Measurements from ENCODE around the gene ZMIZ1. TPM values are rescaled to one million over a fixed set of nuclear protein-coding genes. Genes with fewer than 3 reads are reported as not detected.
"Not testable (repeated sequence)": the region's sequence is repeated elsewhere in the genome, so short reads cannot be mapped to it uniquely, and the experiment has no call there.

ZMIZ1 gene
- total RNA-seq, 1 donor from 2014 or later: 46.2 TPM

DNA sequence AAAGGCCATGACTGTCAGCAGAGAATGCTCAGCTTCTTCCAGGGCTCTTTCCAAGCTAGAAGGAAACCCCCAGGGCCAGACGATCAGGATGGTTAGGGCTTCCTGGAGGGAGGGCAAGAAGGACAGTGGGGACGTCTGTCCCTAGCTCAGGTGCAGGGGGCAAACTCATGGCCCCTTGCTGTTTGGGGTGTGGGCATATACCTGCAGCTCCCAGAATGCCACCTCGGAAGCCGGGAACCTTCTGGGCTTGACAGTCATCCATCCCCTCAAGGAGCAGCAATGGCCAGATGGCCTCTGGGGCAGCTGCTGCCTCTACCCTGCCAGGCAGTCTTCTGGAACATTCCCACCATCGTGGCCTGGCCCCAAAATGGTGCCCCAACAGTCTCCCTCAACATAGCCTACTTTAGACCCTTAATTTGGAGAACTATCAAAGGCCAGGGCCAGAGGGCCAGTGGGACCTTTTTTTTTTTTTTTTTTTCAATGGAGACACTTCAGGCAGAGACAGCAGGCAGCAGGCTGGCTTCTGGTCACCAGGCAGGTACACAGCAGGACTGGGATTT is 40.2 kb upstream of the ZMIZ1 start:
- Mint-ChIP-seq H3K36me3 (ENCODE audit: low read depth) (no peaks in the 10 kb centered on the region), H3K27me3 (ENCODE audit: low read depth) (peaks cover 8% of the 10 kb centered on the region), H3K4me1 (ENCODE audit: low read depth) (no peaks in the 10 kb centered on the region), H3K27ac (ENCODE audit: unreplicated experiment) (no peak overlapping the region), H3K4me3 (ENCODE audit: unreplicated experiment) (no peak overlapping the region), H3K9me3 (ENCODE audit: low read depth) (no peaks in the 10 kb centered on the region)
- TF ChIP-seq, protein P1, sequence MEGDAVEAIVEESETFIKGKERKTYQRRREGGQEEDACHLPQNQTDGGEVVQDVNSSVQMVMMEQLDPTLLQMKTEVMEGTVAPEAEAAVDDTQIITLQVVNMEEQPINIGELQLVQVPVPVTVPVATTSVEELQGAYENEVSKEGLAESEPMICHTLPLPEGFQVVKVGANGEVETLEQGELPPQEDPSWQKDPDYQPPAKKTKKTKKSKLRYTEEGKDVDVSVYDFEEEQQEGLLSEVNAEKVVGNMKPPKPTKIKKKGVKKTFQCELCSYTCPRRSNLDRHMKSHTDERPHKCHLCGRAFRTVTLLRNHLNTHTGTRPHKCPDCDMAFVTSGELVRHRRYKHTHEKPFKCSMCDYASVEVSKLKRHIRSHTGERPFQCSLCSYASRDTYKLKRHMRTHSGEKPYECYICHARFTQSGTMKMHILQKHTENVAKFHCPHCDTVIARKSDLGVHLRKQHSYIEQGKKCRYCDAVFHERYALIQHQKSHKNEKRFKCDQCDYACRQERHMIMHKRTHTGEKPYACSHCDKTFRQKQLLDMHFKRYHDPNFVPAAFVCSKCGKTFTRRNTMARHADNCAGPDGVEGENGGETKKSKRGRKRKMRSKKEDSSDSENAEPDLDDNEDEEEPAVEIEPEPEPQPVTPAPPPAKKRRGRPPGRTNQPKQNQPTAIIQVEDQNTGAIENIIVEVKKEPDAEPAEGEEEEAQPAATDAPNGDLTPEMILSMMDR (IDR thresholded peaks at IDR 0.05): no peak
- peak; percentile 79 for DNase-seq (ENCODE audit: low spot score)

DNA sequence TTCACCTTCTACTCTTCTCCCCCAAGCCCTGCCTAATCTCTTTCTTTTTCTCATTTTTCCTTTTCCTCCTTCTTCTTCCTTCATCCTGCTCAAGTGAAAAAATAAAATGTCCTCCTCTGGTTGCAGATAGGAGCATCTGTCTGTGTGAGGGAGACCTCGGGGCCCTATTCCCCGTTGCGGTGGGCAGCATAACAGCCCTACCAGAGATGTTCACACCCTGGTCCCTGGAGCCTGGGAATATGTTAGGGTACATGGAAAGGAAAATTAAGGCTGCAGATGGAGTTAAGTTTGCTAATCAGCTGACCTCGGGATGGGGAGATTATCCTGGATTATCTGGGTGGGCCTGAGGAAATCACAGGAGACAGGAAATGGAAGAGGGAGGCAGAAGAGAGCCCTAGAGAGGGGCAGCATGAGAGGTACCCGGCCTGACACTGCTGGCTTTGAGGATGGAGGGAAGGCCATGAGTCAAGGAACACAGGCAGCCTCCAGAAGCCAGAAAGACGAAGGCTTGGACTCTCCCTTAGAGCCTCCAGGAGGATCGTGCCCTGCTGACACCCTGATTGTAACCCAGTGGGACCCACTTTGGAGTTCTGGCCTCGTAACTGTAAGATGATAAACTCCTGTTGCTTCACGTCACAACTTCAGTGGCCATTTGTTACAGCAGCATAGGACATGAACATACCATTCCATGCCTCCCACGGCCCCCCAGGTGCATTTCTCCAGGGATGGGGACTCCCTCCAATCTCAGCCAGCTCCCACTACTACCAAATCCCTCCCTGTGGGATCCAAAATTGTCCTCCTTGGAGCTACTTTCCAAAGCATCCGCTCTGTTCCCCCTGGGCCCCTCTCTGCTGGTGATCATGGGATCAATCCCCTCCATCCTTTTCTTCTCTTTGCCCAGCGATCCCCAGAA is 39.0 kb upstream of the ZMIZ1 start:
- Mint-ChIP-seq H3K27ac (ENCODE audit: unreplicated experiment) (no peak overlapping the region), H3K9me3 (ENCODE audit: low read depth) (no peaks in the 10 kb centered on the region), H3K4me1 (ENCODE audit: low read depth) (no peaks in the 10 kb centered on the region), H3K27me3 (ENCODE audit: low read depth) (peaks cover 15% of the 10 kb centered on the region), H3K36me3 (ENCODE audit: low read depth) (peaks cover 3% of the 10 kb centered on the region), H3K4me3 (ENCODE audit: unreplicated experiment) (no peak overlapping the region)
- TF ChIP-seq, protein P1 (IDR thresholded peaks at IDR 0.05): no peak
- peak; percentile 35 for DNase-seq (ENCODE audit: low spot score)

DNA sequence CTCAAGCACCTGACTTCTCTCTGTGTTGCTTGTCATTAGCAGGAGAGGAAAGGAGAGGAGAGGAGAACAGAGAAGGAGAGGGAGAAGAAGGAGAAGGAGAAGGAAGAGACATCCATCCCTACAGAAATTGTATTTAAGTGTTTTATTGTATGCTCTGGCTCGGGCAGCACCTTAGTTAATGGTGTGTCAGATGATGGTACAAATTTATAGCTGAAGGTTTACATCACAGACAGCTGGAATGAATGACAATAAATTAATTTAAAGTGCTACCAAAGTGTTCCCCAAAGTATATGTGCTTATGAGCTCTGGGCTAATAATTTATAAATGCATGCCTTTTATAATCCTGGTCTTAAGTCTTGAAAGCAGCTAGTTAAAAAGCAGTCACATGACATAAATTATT is 38.1 kb upstream of the ZMIZ1 start:
- H3K4me3 Mint-ChIP-seq (ENCODE audit: unreplicated experiment): no peak overlapping the region
- no peaks in the 10 kb centered on the region for H3K4me1 Mint-ChIP-seq (ENCODE audit: low read depth)
- peaks cover 18% of the 10 kb centered on the region for H3K27me3 Mint-ChIP-seq (ENCODE audit: low read depth)
- no peak for DNase-seq (ENCODE audit: low spot score)
- no peaks in the 10 kb centered on the region for H3K9me3 Mint-ChIP-seq (ENCODE audit: low read depth)
- peaks cover 3% of the 10 kb centered on the region for H3K36me3 Mint-ChIP-seq (ENCODE audit: low read depth)
- TF ChIP-seq, protein P1 (IDR thresholded peaks at IDR 0.05): no peak
- H3K27ac Mint-ChIP-seq (ENCODE audit: unreplicated experiment): no peak overlapping the region

DNA sequence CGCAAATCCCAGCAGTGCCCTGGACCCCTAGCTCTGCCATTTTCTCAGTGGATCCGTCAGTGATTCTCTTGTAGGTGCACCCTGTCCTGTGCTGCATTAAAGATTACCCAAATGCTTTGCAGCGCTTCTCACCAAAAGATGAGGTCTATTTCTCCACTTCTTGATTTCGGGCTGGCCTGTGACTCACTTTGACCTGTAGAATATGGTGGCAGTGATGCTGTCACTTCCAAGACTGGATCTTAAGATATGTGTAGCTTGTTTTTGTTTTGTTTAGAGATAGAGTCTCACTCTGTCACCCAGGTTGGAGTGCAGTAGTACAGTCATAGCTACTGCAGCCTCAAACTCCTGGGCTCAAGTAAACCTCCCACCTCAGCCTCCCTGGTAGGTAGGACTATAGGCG is 37.0 kb upstream of the ZMIZ1 start:
- H3K4me3 Mint-ChIP-seq (ENCODE audit: unreplicated experiment): no peak overlapping the region
- peaks cover 3% of the 10 kb centered on the region for H3K36me3 Mint-ChIP-seq (ENCODE audit: low read depth)
- no peak for DNase-seq (ENCODE audit: low spot score)
- no peaks in the 10 kb centered on the region for H3K4me1 Mint-ChIP-seq (ENCODE audit: low read depth)
- H3K27me3 Mint-ChIP-seq (ENCODE audit: low read depth): peaks cover 18% of the 10 kb centered on the region
- no peak overlapping the region for H3K27ac Mint-ChIP-seq (ENCODE audit: unreplicated experiment)
- TF ChIP-seq, protein P1 (IDR thresholded peaks at IDR 0.05): no peak
- no peaks in the 10 kb centered on the region for H3K9me3 Mint-ChIP-seq (ENCODE audit: low read depth)

DNA sequence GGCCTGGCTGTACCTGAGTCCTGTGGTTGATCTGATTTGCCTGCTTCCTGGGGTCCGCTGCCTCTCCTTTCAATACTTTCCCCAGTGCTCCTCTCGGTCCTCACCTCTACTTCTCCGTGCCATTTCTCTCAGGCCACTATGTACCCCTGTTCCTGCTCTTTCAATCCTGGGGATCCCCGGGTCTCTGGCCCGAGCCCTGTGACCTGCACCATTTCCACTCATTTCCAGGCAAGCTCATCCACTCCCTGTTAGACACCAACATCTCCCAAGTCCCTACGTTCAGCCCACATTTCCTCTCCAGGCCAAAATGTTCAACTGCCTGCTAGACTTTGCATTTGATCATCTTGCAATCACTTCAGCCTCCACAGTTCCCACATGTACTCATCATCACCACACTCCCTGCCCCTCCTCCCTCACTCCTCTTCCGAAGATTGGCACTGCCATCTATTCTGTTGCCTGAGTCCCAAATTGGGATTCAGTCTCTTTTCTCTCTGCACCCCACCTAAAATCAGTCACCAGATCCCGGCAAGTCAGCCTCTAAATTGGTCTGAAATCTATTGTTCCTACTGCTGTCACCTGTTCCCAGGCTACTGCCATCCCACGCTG is 34.4 kb upstream of the ZMIZ1 start:
- TF ChIP-seq, protein P1 (IDR thresholded peaks at IDR 0.05): no peak
- H3K36me3 Mint-ChIP-seq (ENCODE audit: low read depth): peaks cover 3% of the 10 kb centered on the region
- peaks cover 16% of the 10 kb centered on the region for H3K27me3 Mint-ChIP-seq (ENCODE audit: low read depth)
- H3K27ac Mint-ChIP-seq (ENCODE audit: unreplicated experiment): no peak overlapping the region
- H3K4me3 Mint-ChIP-seq (ENCODE audit: unreplicated experiment): no peak overlapping the region
- peaks cover 3% of the 10 kb centered on the region for H3K9me3 Mint-ChIP-seq (ENCODE audit: low read depth)
- no peaks in the 10 kb centered on the region for H3K4me1 Mint-ChIP-seq (ENCODE audit: low read depth)
- peak; percentile 50 for DNase-seq (ENCODE audit: low spot score)

DNA sequence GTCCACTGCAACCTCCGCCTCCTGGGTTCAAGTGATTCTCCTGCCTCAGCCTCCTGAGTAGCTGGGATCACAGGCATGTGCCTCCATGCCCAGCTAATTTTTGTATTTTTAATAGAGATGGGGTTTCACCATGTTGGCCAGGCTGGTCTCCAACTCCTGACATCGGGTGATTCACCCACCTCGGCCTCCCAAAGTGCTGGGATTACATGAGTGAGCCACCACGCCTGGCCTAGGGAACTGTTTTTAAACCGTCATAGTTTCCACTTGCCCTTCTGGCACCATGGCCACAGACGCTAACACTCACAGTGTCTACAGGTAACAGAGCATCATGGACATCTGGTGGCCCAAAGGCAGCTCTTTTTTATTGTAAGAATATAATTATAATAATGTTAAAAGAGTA is 32.4 kb upstream of the ZMIZ1 start:
- peak; percentile 57 for DNase-seq (ENCODE audit: low spot score)
- not testable (repeated sequence) for H3K9me3 Mint-ChIP-seq (ENCODE audit: low read depth); H3K4me3 Mint-ChIP-seq (ENCODE audit: unreplicated experiment); H3K27ac Mint-ChIP-seq (ENCODE audit: unreplicated experiment); H3K4me1 Mint-ChIP-seq (ENCODE audit: low read depth); H3K36me3 Mint-ChIP-seq (ENCODE audit: low read depth)
- H3K27me3 Mint-ChIP-seq (ENCODE audit: low read depth): peaks cover 20% of the 10 kb centered on the region
